Cerebellar cortex (tissue), 1 donor: ENCODE results near the gene CLIC1.

Source experiments
- DNase-seq: peaks from one replicate; pipeline ENCODE4 v3.0.0-alpha.2; 2015; ENCODE audit warnings: low spot score

Gene CLIC1

GRCh38 chr6:31701666-31702404 is 34.5 kb downstream of the CLIC1 start:
- DNase-seq, result no peak

GRCh38 chr6:31700740-31701401 is 35.5 kb downstream of the CLIC1 start:
- DNase-seq, result no peak

- DNase-seq, result no peak
Measured at GRCh38 chr6:31697555-31697954, 38.8 kb downstream of the CLIC1 start.

GRCh38 chr6:31693535-31693934 is 42.8 kb downstream of the CLIC1 start:
- no peak for DNase-seq

- DNase-seq, result no peak
Measured at GRCh38 chr6:31692886-31693285, 43.4 kb downstream of the CLIC1 start.

GRCh38 chr6:31692353-31692752 is 44.0 kb downstream of the CLIC1 start:
- no peak for DNase-seq

- DNase-seq, result no peak
Measured at GRCh38 chr6:31691564-31692108, 44.7 kb downstream of the CLIC1 start.

GRCh38 chr6:31691078-31691463 is 45.3 kb downstream of the CLIC1 start:
- no peak for DNase-seq

- DNase-seq, result no peak
Measured at GRCh38 chr6:31690231-31691077, 45.9 kb downstream of the CLIC1 start.

- no peak for DNase-seq
Measured at GRCh38 chr6:31689249-31690110, 46.9 kb downstream of the CLIC1 start.

GRCh38 chr6:31687860-31688693 is 48.3 kb downstream of the CLIC1 start:
- DNase-seq, result no peak

GRCh38 chr6:31687321-31687720 is 49.0 kb downstream of the CLIC1 start:
- DNase-seq, result no peak

- no peak for DNase-seq
Measured at GRCh38 chr6:31686483-31686882, 49.8 kb downstream of the CLIC1 start.

- no peak for DNase-seq
Measured at GRCh38 chr6:31683591-31683990, 52.7 kb downstream of the CLIC1 start.

- no peak for DNase-seq
Measured at GRCh38 chr6:31681135-31681671, 55.1 kb downstream of the CLIC1 start.
